PC-3 (cell line): Measurements from ENCODE around the gene HLCS. TPM values are rescaled to one million over a fixed set of nuclear protein-coding genes. Genes with fewer than 3 reads are reported as not detected.

ENCODE experiments used
- ATAC-seq: fragments of 200-7000 bp; cut with Tn5 transposase; 2 replicates; pipeline ENCODE4 v1.9.1; 2020; ENCODE audit warnings: mild to moderate bottlenecking, moderate library complexity
- BruUV-seq: library from RNA; stranded (reverse); fragments of 400-500 nt; replicated peaks from 2 replicates; lab custom pipeline; 2021; lab: Mats Ljungman, UMichigan
- CTCF ChIA-PET: fragments of 300-600 bp; sonication (Branson Sonifier 250); formaldehyde crosslinking; loops from one replicate; lab custom pipeline; 2022; ENCODE audit warnings: antibody characterized with exemption; lab: Charles Lee
- POLR2A ChIA-PET: fragments of 300-600 bp; sonication (Branson Sonifier 250); formaldehyde crosslinking; loops from one replicate; lab custom pipeline; 2022; ENCODE audit warnings: antibody characterized with exemption; ENCODE audit not compliant: unreplicated experiment; lab: Charles Lee
- DNase-seq: peaks from one replicate; pipeline ENCODE4 v3.0.0-alpha.2; 2015
- H2AFZ ChIP-seq: fragments of 300-600 bp; sonication (generic); 2 replicates; pipeline ENCODE4 v1.6.0; 2016; ENCODE audit warnings: antibody characterized with exemption, low read length
- H3F3A ChIP-seq: fragments of 300-600 bp; sonication (generic); one replicate; pipeline ENCODE4 v1.6.0; 2017; ENCODE audit warnings: antibody characterized with exemption, low read length, control low read depth, mild to moderate bottlenecking; ENCODE audit not compliant: unreplicated experiment
- H3K27ac ChIP-seq: fragments of 300-600 bp; sonication (generic); 2 replicates; pipeline ENCODE4 v1.5.1; 2016; ENCODE audit warnings: mild to moderate bottlenecking, low read length
- H3K27me3 ChIP-seq: fragments of 300-600 bp; sonication (generic); 2 replicates; pipeline ENCODE4 v1.6.1; 2016; ENCODE audit warnings: low read length, mixed read lengths
- H3K36me3 ChIP-seq: fragments of 300-600 bp; sonication (generic); 2 replicates; pipeline ENCODE4 v1.6.1; 2016; ENCODE audit warnings: low read depth, mixed run types, low read length, mixed read lengths
- H3K4me1 ChIP-seq: fragments of 300-600 bp; sonication (generic); 2 replicates; pipeline ENCODE4 v1.5.1; 2016; ENCODE audit warnings: low read length; ENCODE audit not compliant: insufficient read depth
- H3K4me2 ChIP-seq: fragments of 300-600 bp; sonication (generic); 2 replicates; pipeline ENCODE4 v1.6.0; 2016; ENCODE audit warnings: low read length
- H3K4me3 ChIP-seq: fragments of 300-600 bp; sonication (generic); 2 replicates; pipeline ENCODE4 v1.5.1; 2016; ENCODE audit warnings: mild to moderate bottlenecking, low read length, mixed read lengths
- H3K79me2 ChIP-seq: fragments of 300-600 bp; sonication (generic); 2 replicates; pipeline ENCODE4 v1.6.1; 2017; ENCODE audit warnings: low read length, mixed read lengths
- H3K9ac ChIP-seq: fragments of 300-600 bp; sonication (generic); 2 replicates; pipeline ENCODE4 v1.6.0; 2016; ENCODE audit warnings: mild to moderate bottlenecking, low read length
- H3K9me2 ChIP-seq: fragments of 300-600 bp; sonication (generic); replicated peaks from 2 replicates; pipeline ENCODE4 v1.6.1; 2016; ENCODE audit warnings: mixed run types, low read length, mixed read lengths
- H3K9me3 ChIP-seq: fragments of 300-600 bp; sonication (generic); 2 replicates; pipeline ENCODE4 v1.6.1; 2016; ENCODE audit warnings: low read length, mixed read lengths
- H4K20me1 ChIP-seq: fragments of 300-600 bp; sonication (generic); 2 replicates; pipeline ENCODE4 v1.6.1; 2016; ENCODE audit warnings: low read length, mixed read lengths
- CTCF ChIP-seq: fragments of 300-600 bp; sonication (generic); conservative IDR thresholded peaks from 2 replicates; pipeline ENCODE4 v1.5.1; 2017; ENCODE audit warnings: antibody characterized with exemption, low read depth, mild to moderate bottlenecking, low read length
- EZH2 ChIP-seq: fragments of 300-600 bp; sonication (generic); IDR thresholded peaks from one replicate; pipeline ENCODE4 v1.6.1; 2017; ENCODE audit warnings: antibody characterized with exemption, mild to moderate bottlenecking, low read length; ENCODE audit not compliant: unreplicated experiment
- EZH2phosphoT487 ChIP-seq: fragments of 300-600 bp; sonication (generic); IDR thresholded peaks from 2 replicates; pipeline ENCODE4 v1.6.1; 2018; ENCODE audit warnings: mild to moderate bottlenecking, antibody characterized with exemption, low read length, borderline replicate concordance
- intact Hi-C: fragments of 100-400 bp; cut with micrococcal nuclease; formaldehyde crosslinking; loops from 2 replicates; pipeline ENCODE4 v1.9.0; 2023
- total RNA-seq: library from RNA; depleted of rRNA; stranded (reverse); fragments of >200 nt; gene quantifications from 2 replicates; pipeline ENCODE4 v1.2.3, GENCODE V29; 2014

HLCS gene
- total RNA-seq, 1 experiment from 2014 or later = 44.1 TPM

DNA sequence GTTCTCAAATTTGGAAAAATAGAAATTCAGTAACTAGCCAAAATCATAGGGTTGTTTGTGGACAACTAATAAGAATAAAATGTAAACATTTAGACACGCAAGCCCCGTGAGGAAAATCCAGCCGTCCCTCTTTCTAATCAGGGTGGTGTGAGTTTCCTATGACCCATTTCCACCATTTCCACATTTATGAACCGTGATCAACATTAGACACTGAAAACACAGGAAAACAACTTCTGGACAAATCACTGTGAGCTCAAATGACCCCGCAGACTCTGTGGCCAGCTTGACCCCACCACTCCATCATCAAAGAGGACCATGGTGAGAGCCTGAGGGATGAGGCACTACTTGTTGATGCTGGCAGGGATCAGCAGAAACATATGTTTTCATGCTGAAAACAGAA, 166.6 kb downstream of the HLCS start:
- H2AFZ ChIP-seq = no peak overlapping the region
- POLR2A ChIA-PET = no interaction called here
- H3K36me3 ChIP-seq = peaks cover 7% of the 10 kb centered on the region; the same call in 1 of the 2 replicates
- ATAC-seq (no peak), DNase-seq (no peak)
- H3K79me2 ChIP-seq = no peaks in the 10 kb centered on the region
- intact Hi-C loops = no loop called here
- CTCF ChIA-PET = no interaction called here
- 0 out of 2 replicates have a peak, but pooled peaks cover 8% of the 10 kb centered on the region for H3K9me3 ChIP-seq
- no peak overlapping the region for H3K27ac ChIP-seq
- no peaks in the 10 kb centered on the region for H3K27me3 ChIP-seq
- no peak overlapping the region for H3K4me3 ChIP-seq
- H4K20me1 ChIP-seq = no peaks in the 10 kb centered on the region
- BruUV-seq = no TSS peak
- no peak for TF ChIP-seq EZH2phosphoT487
- TF ChIP-seq EZH2 = no peak
- TF ChIP-seq CTCF = no peak
- H3F3A ChIP-seq = no peaks in the 10 kb centered on the region
- no peak overlapping the region for H3K4me2 ChIP-seq
- H3K4me1 ChIP-seq = no peaks in the 10 kb centered on the region
- no peaks in the 10 kb centered on the region for H3K9me2 ChIP-seq
- no peak overlapping the region for H3K9ac ChIP-seq

- TF ChIP-seq CTCF (no peak), EZH2 (no peak), EZH2phosphoT487 (no peak)
- H3K9ac ChIP-seq = no peak overlapping the region
- CTCF ChIA-PET = no interaction called here
- ATAC-seq (no peak), DNase-seq (no peak)
- H4K20me1 ChIP-seq = no peaks in the 10 kb centered on the region
- H3K27ac ChIP-seq = no peak overlapping the region
- no peaks in the 10 kb centered on the region for H3K4me1 ChIP-seq
- peaks cover 7% of the 10 kb centered on the region; the same call in 1 of the 2 replicates for H3K36me3 ChIP-seq
- H3K4me2 ChIP-seq = no peak overlapping the region
- H3K4me3 ChIP-seq = no peak overlapping the region
- H3K9me3 ChIP-seq = 0 out of 2 replicates have a peak, but pooled peaks cover 8% of the 10 kb centered on the region
- H3K27me3 ChIP-seq = no peaks in the 10 kb centered on the region
- POLR2A ChIA-PET = no interaction called here
- intact Hi-C loops = no loop called here
- H3F3A ChIP-seq = no peaks in the 10 kb centered on the region
- no peak overlapping the region for H2AFZ ChIP-seq
- no peaks in the 10 kb centered on the region for H3K79me2 ChIP-seq
- no TSS peak for BruUV-seq
- no peaks in the 10 kb centered on the region for H3K9me2 ChIP-seq
Observed at GRCh38 chr21:36798491-36798890, 168.0 kb downstream of the HLCS start.

DNA sequence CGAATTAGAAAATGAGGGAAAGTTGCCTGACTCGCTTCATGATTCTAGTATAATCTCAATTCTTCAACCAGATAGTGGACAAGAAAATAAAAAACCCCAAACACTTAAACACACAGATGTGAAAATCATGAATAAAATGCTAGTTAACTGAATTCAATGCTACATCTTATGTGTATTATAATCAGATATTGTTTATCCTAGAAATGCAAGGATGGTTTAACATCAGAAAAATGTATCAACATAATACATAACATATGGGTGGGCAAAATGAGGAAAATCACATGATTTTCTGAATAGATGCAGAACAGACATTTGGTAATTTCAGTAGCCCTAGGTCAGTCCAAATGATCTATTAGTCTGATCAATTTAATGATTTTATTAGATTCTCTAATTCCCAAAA, 170.4 kb downstream of the HLCS start:
- Histone ChIP-seq H3F3A (no peaks in the 10 kb centered on the region), H3K27ac (no peak overlapping the region), H3K79me2 (no peaks in the 10 kb centered on the region), H3K4me1 (peaks cover 7% of the 10 kb centered on the region; the same call in 1 of the 2 replicates), H3K4me3 (no peak overlapping the region), H4K20me1 (no peaks in the 10 kb centered on the region), H3K9me2 (no peaks in the 10 kb centered on the region), H3K36me3 (peaks cover 7% of the 10 kb centered on the region; the same call in 1 of the 2 replicates), H3K9ac (no peak overlapping the region), H3K9me3 (0 out of 2 replicates have a peak, but pooled peaks cover 8% of the 10 kb centered on the region), H3K4me2 (no peak overlapping the region), H2AFZ (no peak overlapping the region), H3K27me3 (no peaks in the 10 kb centered on the region)
- ChIA-PET CTCF (no interaction called here), POLR2A (no interaction called here)
- BruUV-seq = no TSS peak
- TF ChIP-seq EZH2 (no peak), CTCF (no peak), EZH2phosphoT487 (no peak)
- ATAC-seq (no peak), DNase-seq (no peak)
- intact Hi-C loops = no loop called here
